Coronary artery (tissue), 2 donors: Measurements from ENCODE around the gene ATP1A1.

Experiments
- DNase-seq: peaks from one replicate; pipeline ENCODE4 v3.0.0-alpha.2; 2017; ENCODE audit warnings: low spot score
- H3K27ac ChIP-seq, 2 donors: fragments of 200-600 bp; sonication (generic); one replicate each; pipeline ENCODE4 v1.5.1; 2016 to 2019
- H3K4me3 ChIP-seq: fragments of 200-600 bp; sonication (generic); 2 replicates; pipeline ENCODE4 v1.5.1; 2016; ENCODE audit warnings: mild to moderate bottlenecking, moderate library complexity
- CTCF ChIP-seq: fragments of 200-600 bp; sonication (generic); IDR thresholded peaks from one replicate; pipeline ENCODE4 v1.5.1; 2019; ENCODE audit warnings: antibody characterized with exemption

ATP1A1 gene

DNA sequence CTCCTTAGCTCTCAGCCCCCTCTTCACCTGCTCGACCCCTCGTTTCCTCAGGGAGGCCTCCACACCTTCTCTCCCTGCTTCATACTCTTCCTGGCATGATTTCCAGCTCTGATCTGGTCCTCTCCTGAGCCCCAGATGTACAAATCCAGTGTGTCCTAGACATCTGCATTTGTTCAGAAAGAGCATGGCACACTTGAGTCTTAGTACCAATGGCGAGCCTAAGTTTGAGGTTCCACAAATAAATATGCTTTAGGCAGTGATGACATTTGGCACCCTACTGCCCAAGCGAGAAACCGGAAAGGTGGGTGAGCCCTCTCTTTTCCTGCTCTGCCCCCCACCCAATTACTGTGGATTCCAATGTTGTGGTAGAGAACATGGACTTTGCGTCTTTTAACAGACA, 34.0 kb downstream of the ATP1A1 start:
- H3K27ac ChIP-seq: no peak overlapping the region
- no peak overlapping the region for H3K4me3 ChIP-seq
- no peak for TF ChIP-seq CTCF
- no peak for DNase-seq

- no peak for DNase-seq
- Histone ChIP-seq H3K4me3 (no peak overlapping the region), H3K27ac (no peak overlapping the region)
- TF ChIP-seq CTCF: no peak
These were observed 35.1 kb downstream of the ATP1A1 start for GRCh38 chr1:116408193-116408592.

- DNase-seq: no peak
- TF ChIP-seq CTCF: no peak
- no peak overlapping the region for H3K4me3 ChIP-seq
- H3K27ac ChIP-seq: no peak overlapping the region
These were observed 36.0 kb downstream of the ATP1A1 start for GRCh38 chr1:116408803-116409720.

- no peak for DNase-seq
- no peak for TF ChIP-seq CTCF
- no peak overlapping the region for H3K4me3 ChIP-seq
- H3K27ac ChIP-seq: no peak overlapping the region
These were observed 36.7 kb downstream of the ATP1A1 start for GRCh38 chr1:116409751-116410191.

DNA sequence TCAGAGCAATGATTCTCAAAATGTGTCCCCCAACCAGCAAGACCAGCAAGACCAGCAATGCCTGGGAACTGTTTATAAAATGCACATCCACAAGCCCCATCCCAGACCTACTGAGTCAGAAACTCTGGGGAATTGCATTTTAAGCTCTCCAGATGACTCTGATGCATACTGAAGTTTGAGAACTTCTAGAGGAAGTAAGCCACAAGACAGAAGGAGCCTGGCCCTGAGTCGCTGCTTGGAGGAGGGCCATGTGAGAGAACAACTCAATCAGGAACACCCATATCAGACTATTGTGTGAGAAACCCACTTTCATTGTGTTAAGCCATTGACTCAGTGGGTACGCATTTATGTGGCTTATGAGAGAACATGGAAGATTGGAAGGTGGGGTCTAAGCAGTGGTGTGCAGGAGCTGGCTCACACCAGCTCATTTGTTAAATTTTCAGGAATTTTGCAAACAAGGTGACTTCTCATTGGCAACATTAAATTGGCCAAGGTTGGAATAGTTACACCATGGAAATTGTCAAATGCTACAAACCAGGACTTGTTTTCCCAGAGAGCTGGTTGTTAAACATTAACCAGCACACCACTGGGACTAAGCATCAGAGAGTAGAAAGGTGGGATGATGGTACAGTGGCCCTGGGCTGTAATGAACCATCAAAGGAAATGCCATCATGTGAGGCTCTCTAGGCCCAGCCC, 38.9 kb downstream of the ATP1A1 start:
- no peak overlapping the region for H3K27ac ChIP-seq
- DNase-seq: no peak
- H3K4me3 ChIP-seq: no peak overlapping the region
- TF ChIP-seq CTCF: no peak

DNA sequence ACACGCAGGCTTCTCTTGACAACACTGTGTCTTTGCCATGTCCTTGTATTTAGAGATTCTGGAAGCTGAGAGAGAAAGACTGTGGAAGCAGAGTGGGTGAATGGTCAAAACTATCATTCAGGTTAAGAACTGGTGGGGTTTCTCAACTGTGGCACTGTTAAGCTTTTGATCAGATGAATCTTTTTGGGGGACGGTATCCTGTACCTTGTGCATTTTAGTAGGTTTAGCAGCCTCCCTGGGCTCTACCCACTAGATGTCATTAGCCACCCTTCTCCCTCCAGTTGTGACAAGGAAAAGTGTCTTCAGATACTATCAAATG, 39.4 kb downstream of the ATP1A1 start:
- H3K4me3 ChIP-seq: no peak overlapping the region
- no peak overlapping the region for H3K27ac ChIP-seq
- no peak for DNase-seq
- no peak for TF ChIP-seq CTCF

DNA sequence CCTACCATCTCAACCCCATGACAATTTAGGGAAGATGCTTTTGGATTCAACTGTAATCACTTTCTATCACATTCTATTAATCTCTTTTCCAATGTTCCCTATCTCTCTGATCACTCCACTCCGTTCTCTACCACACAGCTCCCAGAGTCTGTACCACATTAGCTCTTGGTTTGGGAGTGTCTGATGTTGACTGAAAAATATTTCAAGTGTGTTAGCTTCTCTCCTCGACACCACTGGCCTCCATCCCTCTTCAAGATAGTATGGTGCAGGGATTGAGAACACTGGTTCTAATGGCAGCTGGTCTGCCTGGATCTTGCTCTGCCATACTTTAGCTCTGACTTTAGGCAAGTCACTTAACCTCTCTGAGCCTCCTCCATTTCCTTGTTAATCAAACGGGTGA, 39.9 kb downstream of the ATP1A1 start:
- Histone ChIP-seq H3K27ac (no peak overlapping the region), H3K4me3 (no peak overlapping the region)
- no peak for DNase-seq
- TF ChIP-seq CTCF: no peak
